HepG2 (cell line): ENCODE data around the gene GRK4. TPM values are rescaled to one million over a fixed set of nuclear protein-coding genes. Genes with fewer than 3 reads are reported as not detected.

Experiments used
- ARNTL ChIP-seq: sonication (generic); formaldehyde crosslinking; IDR thresholded peaks from 2 replicates; pipeline ENCODE4 v1.4.0; 2020; ENCODE audit warnings: mild to moderate bottlenecking, missing genetic modification reagents
- HDAC6 ChIP-seq: fragments of 200-600 bp; sonication (generic); IDR thresholded peaks from 2 replicates; pipeline ENCODE4 v1.7.0; 2017; ENCODE audit warnings: mild to moderate bottlenecking, antibody characterized with exemption, low read length, low read depth
- RAD51 ChIP-seq: fragments of 450-650 bp; IDR thresholded peaks from 2 replicates; pipeline ENCODE4 v1.6.1; 2016; ENCODE audit warnings: borderline replicate concordance
- SAP130 ChIP-seq: IDR thresholded peaks from 2 replicates; pipeline ENCODE4 v1.6.1; 2016; ENCODE audit warnings: low read depth
- ZFP36 ChIP-seq: fragments of 150-350 bp; IDR thresholded peaks from 2 replicates; pipeline ENCODE4 v1.6.1; 2018; ENCODE audit warnings: borderline replicate concordance, low read length, low read depth; ENCODE audit not compliant: partially characterized antibody
- ZNF496 ChIP-seq: sonication (generic); formaldehyde crosslinking; IDR thresholded peaks from 2 replicates; pipeline ENCODE4 v1.8.1; 2023; ENCODE audit warnings: mild to moderate bottlenecking, moderate library complexity, missing genetic modification reagents; ENCODE audit not compliant: insufficient replicate concordance
- ZNF513 ChIP-seq: sonication (generic); formaldehyde crosslinking; conservative IDR thresholded peaks from 2 replicates; pipeline ENCODE4 v1.5.0; 2020; ENCODE audit warnings: missing genetic modification reagents
- ZNF605 ChIP-seq: sonication (generic); formaldehyde crosslinking; IDR thresholded peaks from 2 replicates; pipeline ENCODE4 v1.8.0; 2022; ENCODE audit warnings: mild to moderate bottlenecking, missing genetic modification reagents
- polyA plus RNA-seq, 8 experiments: library from polyadenylated mRNA; depleted of rRNA in 3 of 8; stranded (reverse) in 7 of 8; unstranded in 1 of 8; fragments of >200 nt; fragmentation: Illumina TruSeq in 4 of 8; extraction: Trizol in 4 of 8; gene quantifications; 2 replicates each; pipeline versions ENCODE4 v1.2.1 to v1.2.3, GENCODE V29; 2011 to 2016; ENCODE audit warnings: low read depth in 4 of 8, missing spikeins in 1 of 8, mixed read lengths in 1 of 8; ENCODE audit not compliant: insufficient read depth in 1 of 8
- total RNA-seq, 5 experiments: library from RNA; depleted of rRNA; stranded (reverse); fragments of >200 nt; fragmentation: Illumina TruSeq; extraction: Trizol; gene quantifications; 2 replicates each; pipeline ENCODE4 v1.2.3, GENCODE V29; 2016; ENCODE audit warnings: low read depth in 1 of 5
- TF ChIP-seq, protein P1 (sequence below), 2 experiments: sonication (generic) in 1 of 2; formaldehyde crosslinking in 1 of 2; IDR thresholded peaks; 2 replicates each; pipeline versions ENCODE4 v1.5.1 to v1.6.1; 2011 to 2020; ENCODE audit warnings: borderline replicate concordance in 1 of 2, low read depth in 1 of 2, low read length in 1 of 2, mild to moderate bottlenecking in 1 of 2, missing genetic modification reagents in 1 of 2, moderate library complexity in 1 of 2
- TF ChIP-seq, protein P2 (sequence below): IDR thresholded peaks from 2 replicates; pipeline ENCODE4 v1.6.1; 2012; ENCODE audit warnings: low read length, improper control_type of control experiment
- TF ChIP-seq, protein P3 (sequence below), 2 experiments: sonication (generic) in 1 of 2; formaldehyde crosslinking in 1 of 2; IDR thresholded peaks; 2 replicates each; pipeline versions ENCODE4 v1.4.0 to v1.6.1; 2018 to 2020; ENCODE audit warnings: missing genetic modification reagents in 2 of 2, borderline replicate concordance in 1 of 2, low read depth in 1 of 2, mild to moderate bottlenecking in 1 of 2, missing biosample characterization in 1 of 2
- TF ChIP-seq, protein P4 (sequence below): sonication (generic); formaldehyde crosslinking; IDR thresholded peaks from 2 replicates; pipeline ENCODE4 v1.5.0; 2020; ENCODE audit warnings: mild to moderate bottlenecking, missing genetic modification reagents, borderline replicate concordance

The GRK4 gene
- total and polyA plus RNA-seq, 2 of the 13 experiments (the other 11 are each of a cell fraction or from before 2014, with no cell fraction given) = 1.8 to 2.0 TPM

GRCh38 chr4:3047464-3048286 is 84.3 kb downstream of the GRK4 start (continued):
- TF ChIP-seq, protein P1, sequence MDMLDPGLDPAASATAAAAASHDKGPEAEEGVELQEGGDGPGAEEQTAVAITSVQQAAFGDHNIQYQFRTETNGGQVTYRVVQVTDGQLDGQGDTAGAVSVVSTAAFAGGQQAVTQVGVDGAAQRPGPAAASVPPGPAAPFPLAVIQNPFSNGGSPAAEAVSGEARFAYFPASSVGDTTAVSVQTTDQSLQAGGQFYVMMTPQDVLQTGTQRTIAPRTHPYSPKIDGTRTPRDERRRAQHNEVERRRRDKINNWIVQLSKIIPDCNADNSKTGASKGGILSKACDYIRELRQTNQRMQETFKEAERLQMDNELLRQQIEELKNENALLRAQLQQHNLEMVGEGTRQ (IDR thresholded peaks at IDR 0.05; ENCODE audit: low read depth, low read length) = peak; percentile 51; the same call in 1 of the 2 replicates
- TF ChIP-seq, protein P1 (CRISPR knock-in tag; IDR thresholded peaks at IDR 0.05; ENCODE audit: borderline replicate concordance) = peak; percentile 75; the same call in 1 of the 2 replicates
- TF ChIP-seq HDAC6 (no peak), ZNF513 (CRISPR knock-in tag) (no peak), ZNF496 (no peak), ZFP36 (no peak), ARNTL (CRISPR knock-in tag) (0 out of 2 replicates have a peak, but pooled peaks have one; percentile 37), SAP130 (CRISPR knock-in tag) (0 out of 2 replicates have a peak, but pooled peaks have one; percentile 36), RAD51 (peak; percentile 61), ZNF605 (0 out of 2 replicates have a peak, but pooled peaks have one; percentile 20)
- TF ChIP-seq, protein P2, sequence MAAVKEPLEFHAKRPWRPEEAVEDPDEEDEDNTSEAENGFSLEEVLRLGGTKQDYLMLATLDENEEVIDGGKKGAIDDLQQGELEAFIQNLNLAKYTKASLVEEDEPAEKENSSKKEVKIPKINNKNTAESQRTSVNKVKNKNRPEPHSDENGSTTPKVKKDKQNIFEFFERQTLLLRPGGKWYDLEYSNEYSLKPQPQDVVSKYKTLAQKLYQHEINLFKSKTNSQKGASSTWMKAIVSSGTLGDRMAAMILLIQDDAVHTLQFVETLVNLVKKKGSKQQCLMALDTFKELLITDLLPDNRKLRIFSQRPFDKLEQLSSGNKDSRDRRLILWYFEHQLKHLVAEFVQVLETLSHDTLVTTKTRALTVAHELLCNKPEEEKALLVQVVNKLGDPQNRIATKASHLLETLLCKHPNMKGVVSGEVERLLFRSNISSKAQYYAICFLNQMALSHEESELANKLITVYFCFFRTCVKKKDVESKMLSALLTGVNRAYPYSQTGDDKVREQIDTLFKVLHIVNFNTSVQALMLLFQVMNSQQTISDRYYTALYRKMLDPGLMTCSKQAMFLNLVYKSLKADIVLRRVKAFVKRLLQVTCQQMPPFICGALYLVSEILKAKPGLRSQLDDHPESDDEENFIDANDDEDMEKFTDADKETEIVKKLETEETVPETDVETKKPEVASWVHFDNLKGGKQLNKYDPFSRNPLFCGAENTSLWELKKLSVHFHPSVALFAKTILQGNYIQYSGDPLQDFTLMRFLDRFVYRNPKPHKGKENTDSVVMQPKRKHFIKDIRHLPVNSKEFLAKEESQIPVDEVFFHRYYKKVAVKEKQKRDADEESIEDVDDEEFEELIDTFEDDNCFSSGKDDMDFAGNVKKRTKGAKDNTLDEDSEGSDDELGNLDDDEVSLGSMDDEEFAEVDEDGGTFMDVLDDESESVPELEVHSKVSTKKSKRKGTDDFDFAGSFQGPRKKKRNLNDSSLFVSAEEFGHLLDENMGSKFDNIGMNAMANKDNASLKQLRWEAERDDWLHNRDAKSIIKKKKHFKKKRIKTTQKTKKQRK = no peak
- TF ChIP-seq, protein P3, sequence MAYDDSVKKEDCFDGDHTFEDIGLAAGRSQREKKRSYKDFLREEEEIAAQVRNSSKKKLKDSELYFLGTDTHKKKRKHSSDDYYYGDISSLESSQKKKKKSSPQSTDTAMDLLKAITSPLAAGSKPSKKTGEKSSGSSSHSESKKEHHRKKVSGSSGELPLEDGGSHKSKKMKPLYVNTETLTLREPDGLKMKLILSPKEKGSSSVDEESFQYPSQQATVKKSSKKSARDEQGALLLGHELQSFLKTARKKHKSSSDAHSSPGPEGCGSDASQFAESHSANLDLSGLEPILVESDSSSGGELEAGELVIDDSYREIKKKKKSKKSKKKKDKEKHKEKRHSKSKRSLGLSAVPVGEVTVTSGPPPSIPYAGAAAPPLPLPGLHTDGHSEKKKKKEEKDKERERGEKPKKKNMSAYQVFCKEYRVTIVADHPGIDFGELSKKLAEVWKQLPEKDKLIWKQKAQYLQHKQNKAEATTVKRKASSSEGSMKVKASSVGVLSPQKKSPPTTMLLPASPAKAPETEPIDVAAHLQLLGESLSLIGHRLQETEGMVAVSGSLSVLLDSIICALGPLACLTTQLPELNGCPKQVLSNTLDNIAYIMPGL (CRISPR knock-in tag; IDR thresholded peaks at IDR 0.05; ENCODE audit: borderline replicate concordance in 1 of 2, low read depth in 1 of 2) = peak; percentile 55 to 71; a peak in 3 of 4 replicates
- TF ChIP-seq, protein P4, sequence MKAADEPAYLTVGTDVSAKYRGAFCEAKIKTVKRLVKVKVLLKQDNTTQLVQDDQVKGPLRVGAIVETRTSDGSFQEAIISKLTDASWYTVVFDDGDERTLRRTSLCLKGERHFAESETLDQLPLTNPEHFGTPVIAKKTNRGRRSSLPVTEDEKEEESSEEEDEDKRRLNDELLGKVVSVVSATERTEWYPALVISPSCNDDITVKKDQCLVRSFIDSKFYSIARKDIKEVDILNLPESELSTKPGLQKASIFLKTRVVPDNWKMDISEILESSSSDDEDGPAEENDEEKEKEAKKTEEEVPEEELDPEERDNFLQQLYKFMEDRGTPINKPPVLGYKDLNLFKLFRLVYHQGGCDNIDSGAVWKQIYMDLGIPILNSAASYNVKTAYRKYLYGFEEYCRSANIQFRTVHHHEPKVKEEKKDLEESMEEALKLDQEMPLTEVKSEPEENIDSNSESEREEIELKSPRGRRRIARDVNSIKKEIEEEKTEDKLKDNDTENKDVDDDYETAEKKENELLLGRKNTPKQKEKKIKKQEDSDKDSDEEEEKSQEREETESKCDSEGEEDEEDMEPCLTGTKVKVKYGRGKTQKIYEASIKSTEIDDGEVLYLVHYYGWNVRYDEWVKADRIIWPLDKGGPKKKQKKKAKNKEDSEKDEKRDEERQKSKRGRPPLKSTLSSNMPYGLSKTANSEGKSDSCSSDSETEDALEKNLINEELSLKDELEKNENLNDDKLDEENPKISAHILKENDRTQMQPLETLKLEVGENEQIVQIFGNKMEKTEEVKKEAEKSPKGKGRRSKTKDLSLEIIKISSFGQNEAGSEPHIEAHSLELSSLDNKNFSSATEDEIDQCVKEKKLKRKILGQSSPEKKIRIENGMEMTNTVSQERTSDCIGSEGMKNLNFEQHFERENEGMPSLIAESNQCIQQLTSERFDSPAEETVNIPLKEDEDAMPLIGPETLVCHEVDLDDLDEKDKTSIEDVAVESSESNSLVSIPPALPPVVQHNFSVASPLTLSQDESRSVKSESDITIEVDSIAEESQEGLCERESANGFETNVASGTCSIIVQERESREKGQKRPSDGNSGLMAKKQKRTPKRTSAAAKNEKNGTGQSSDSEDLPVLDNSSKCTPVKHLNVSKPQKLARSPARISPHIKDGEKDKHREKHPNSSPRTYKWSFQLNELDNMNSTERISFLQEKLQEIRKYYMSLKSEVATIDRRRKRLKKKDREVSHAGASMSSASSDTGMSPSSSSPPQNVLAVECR (CRISPR knock-in tag) = peak; percentile 30; the same call in 1 of the 2 replicates
